Astrocyte (in vitro differentiated cells and primary cell): ENCODE data around the gene PLXNC1.

Source experiments
- EZH2 ChIP-seq: IDR thresholded peaks from 2 replicates; pipeline ENCODE4 v1.6.1; 2012; ENCODE audit warnings: mild to moderate bottlenecking, low read length, inconsistent platforms; ENCODE audit not compliant: insufficient read depth
- TF ChIP-seq, protein P1 (sequence below): IDR thresholded peaks from 2 replicates; pipeline ENCODE4 v1.5.1; 2011; ENCODE audit warnings: low read depth, mild to moderate bottlenecking, inconsistent platforms, low read length, moderate library complexity; ENCODE audit not compliant: insufficient read depth

DNA sequence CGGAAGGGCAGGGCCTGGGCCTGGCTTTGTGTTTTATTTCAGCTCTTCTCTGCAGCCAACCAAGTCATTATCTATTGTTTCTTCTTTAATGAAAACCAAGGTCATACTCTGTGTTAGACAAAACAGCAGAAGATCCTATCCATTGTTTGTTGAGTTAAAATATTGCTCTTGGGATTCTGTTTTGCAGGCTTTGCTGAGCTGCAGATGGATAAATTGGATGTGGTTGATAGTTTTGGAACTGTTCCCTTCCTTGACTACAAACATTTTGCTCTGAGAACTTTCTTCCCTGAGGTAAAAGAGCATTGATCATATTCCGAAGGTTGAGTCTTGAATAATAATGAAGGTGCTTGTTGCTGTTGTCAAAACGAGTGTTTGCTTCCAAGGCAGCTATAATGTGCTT lies 106.6 kb downstream of the PLXNC1 start:
- TF ChIP-seq, protein P1, sequence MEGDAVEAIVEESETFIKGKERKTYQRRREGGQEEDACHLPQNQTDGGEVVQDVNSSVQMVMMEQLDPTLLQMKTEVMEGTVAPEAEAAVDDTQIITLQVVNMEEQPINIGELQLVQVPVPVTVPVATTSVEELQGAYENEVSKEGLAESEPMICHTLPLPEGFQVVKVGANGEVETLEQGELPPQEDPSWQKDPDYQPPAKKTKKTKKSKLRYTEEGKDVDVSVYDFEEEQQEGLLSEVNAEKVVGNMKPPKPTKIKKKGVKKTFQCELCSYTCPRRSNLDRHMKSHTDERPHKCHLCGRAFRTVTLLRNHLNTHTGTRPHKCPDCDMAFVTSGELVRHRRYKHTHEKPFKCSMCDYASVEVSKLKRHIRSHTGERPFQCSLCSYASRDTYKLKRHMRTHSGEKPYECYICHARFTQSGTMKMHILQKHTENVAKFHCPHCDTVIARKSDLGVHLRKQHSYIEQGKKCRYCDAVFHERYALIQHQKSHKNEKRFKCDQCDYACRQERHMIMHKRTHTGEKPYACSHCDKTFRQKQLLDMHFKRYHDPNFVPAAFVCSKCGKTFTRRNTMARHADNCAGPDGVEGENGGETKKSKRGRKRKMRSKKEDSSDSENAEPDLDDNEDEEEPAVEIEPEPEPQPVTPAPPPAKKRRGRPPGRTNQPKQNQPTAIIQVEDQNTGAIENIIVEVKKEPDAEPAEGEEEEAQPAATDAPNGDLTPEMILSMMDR: no peak
- TF ChIP-seq EZH2: no peak
